ENCODE results near the gene OR8B12.

The OR8B12 gene

DNA sequence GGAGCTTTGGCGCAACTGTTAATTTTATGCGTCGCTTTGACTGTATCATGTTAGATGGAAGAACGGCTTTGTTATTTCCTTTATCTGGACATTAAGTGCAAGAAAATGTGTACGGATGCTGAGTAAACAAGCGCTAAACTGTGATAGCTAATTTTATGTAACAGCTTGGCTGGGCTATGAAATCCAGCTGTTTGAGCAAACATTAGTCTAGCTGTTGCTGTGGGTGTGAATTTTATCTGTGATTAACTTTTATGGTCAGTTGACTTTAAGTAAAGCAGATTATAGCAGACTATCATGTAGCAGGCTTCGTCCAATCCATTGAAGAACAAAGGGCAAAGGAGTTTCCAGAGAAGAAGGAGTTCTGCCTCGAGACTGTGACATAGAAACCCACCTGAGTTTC, 40.3 kb upstream of the OR8B12 start:
- H3K27me3 ChIP-seq: peaks cover 0 to 3% of the 10 kb centered on the region in 2 donors
- intact Hi-C loops (cut with DNase I; ENCODE audit: low total_unique reads): loop anchor here (10.0 kb wide), 1 partner anchor 509 kb away; no protein-coding TSS in a partner anchor
- no peaks in the 10 kb centered on the region for H3K9me3 ChIP-seq
- no peak for TF ChIP-seq CTCF (IDR thresholded peaks at IDR 0.05)
- no peaks in the 10 kb centered on the region for H3K4me1 ChIP-seq
- no peaks in the 10 kb centered on the region for H3K36me3 ChIP-seq
- no peak for DNase-seq
- H3K27ac ChIP-seq: no peak overlapping the region
- no peak overlapping the region for H3K4me3 ChIP-seq

DNA sequence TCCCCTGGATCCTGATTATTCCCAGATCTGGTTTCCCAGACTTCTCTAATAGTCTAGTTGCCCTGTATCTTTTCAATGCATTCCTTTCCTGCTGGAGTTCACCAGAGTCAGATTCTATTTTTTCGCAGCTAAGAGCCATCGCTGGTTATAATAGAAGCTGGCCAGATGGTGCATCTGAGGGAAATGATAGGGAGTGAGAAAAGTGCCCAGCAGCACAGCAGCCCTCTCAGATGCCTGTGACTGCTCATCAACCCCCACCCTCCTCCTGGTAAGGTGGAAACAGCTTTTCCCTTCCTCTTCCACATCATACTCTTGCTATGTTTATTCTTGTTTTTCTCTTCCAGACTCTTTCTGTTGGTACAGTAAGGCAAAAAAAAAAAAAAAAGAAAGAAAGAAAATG, 39.1 kb upstream of the OR8B12 start:
- H3K36me3 ChIP-seq: no peaks in the 10 kb centered on the region
- no peaks in the 10 kb centered on the region for H3K9me3 ChIP-seq
- no peak for TF ChIP-seq CTCF (IDR thresholded peaks at IDR 0.05)
- no peak for DNase-seq
- no peaks in the 10 kb centered on the region for H3K27me3 ChIP-seq
- H3K4me3 ChIP-seq: no peak overlapping the region
- intact Hi-C loops (cut with DNase I; ENCODE audit: low total_unique reads): loop anchor here (10.0 kb wide), 1 partner anchor 508 kb away; no protein-coding TSS in a partner anchor
- H3K27ac ChIP-seq: no peak overlapping the region
- H3K4me1 ChIP-seq: no peaks in the 10 kb centered on the region

DNA sequence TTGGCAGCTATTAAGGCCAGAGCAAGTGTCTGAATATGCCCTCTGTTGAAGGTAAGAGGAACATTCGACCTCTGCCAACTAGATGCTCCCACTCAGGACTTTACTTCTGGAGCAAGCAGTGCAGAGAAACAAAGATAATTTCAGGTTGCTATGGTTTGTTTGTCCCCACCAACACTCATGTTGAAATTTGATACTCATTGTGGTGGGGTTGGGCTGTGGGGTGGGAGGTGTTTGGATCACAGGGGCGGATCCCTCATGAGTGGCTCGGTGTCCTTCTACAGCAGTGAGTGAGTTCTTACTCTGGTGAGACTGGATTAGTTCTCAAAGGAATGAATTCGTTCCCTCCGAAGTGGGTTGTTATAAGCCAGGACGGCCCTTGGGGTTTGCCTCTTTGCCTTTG, 38.4 kb upstream of the OR8B12 start:
- Histone ChIP-seq H3K4me1 (no peaks in the 10 kb centered on the region), H3K27me3 (no peaks in the 10 kb centered on the region), H3K4me3 (no peak overlapping the region), H3K27ac (no peak overlapping the region), H3K36me3 (no peaks in the 10 kb centered on the region), H3K9me3 (no peaks in the 10 kb centered on the region)
- no peak for TF ChIP-seq CTCF (IDR thresholded peaks at IDR 0.05)
- DNase-seq: no peak
- intact Hi-C loops (cut with DNase I; ENCODE audit: low total_unique reads): loop anchor here (10.0 kb wide), 1 partner anchor 507 kb away; no protein-coding TSS in a partner anchor

GRCh38 chr11:124578761-124579160, 35.3 kb upstream of the OR8B12 start:
- Histone ChIP-seq H3K27ac (no peak overlapping the region), H3K36me3 (no peaks in the 10 kb centered on the region), H3K27me3 (no peaks in the 10 kb centered on the region), H3K4me1 (no peaks in the 10 kb centered on the region), H3K4me3 (no peak overlapping the region), H3K9me3 (no peaks in the 10 kb centered on the region)
- no peak for DNase-seq
- intact Hi-C loops (cut with DNase I; ENCODE audit: low total_unique reads): no loop called here
- no peak for TF ChIP-seq CTCF (IDR thresholded peaks at IDR 0.05)

- Histone ChIP-seq H3K36me3 (no peaks in the 10 kb centered on the region), H3K4me1 (no peaks in the 10 kb centered on the region), H3K27me3 (no peaks in the 10 kb centered on the region), H3K27ac (no peak overlapping the region), H3K4me3 (no peak overlapping the region), H3K9me3 (no peaks in the 10 kb centered on the region)
- DNase-seq: no peak
- intact Hi-C loops (cut with DNase I; ENCODE audit: low total_unique reads): no loop called here
- no peak for TF ChIP-seq CTCF (IDR thresholded peaks at IDR 0.05)
These were observed 34.4 kb upstream of the OR8B12 start for GRCh38 chr11:124577716-124578427.

Measured in tibial artery (tissue), 4 donors.